Measurements from ENCODE around the gene WIZ. TPM values are rescaled to one million over a fixed set of nuclear protein-coding genes. Genes with fewer than 3 reads are reported as not detected.

Gene WIZ
- 10 to 100 TPM; 24.0 to 42.6 TPM for total RNA-seq
- 10 to 100 TPM; 14.5 to 22.7 TPM for polyA plus RNA-seq
- long read RNA-seq, donor 1, partial matches to known transcripts = 5 of 9 reads
- long read RNA-seq, donor 1, other reads (novel, unspliced or antisense) = 0 of 9 reads
- long read RNA-seq, donor 2, partial matches to known transcripts = 0 of 2 reads
- long read RNA-seq, donor 2, other reads (novel, unspliced or antisense) = 0 of 2 reads
- long read RNA-seq, donor 3, partial matches to known transcripts = 21 of 22 reads
- long read RNA-seq, donor 3, other reads (novel, unspliced or antisense) = 0 of 22 reads
- long read RNA-seq, donor 4, partial matches to known transcripts = 0 of 2 reads
- long read RNA-seq, donor 4, other reads (novel, unspliced or antisense) = 0 of 2 reads
- long read RNA-seq, donor 5, partial matches to known transcripts = 10 of 21 reads
- long read RNA-seq, donor 5, other reads (novel, unspliced or antisense) = 7 of 21 reads

- Histone ChIP-seq H3K27ac (ENCODE audit: low read depth in 1 of 2, low read length in 1 of 2) (peak within 1 kb of the TSS; percentile 72 to 76), H3K9ac (ENCODE audit: insufficient read depth in 1 of 2, low read length in 2 of 2) (no peak within 1 kb of the TSS)
Measured at GRCh38 chr19:15449620-15450527, at the start of gene WIZ. WIZ (minus strand) TSS chr19:15449956; CDS start chr19:15448307, 1,649 bp downstream.

GRCh38 chr19:15498910-15499309 is 49.2 kb upstream of the WIZ start:
- Histone ChIP-seq H3K36me3 (ENCODE audit: control insufficient read depth in 4 of 4, insufficient read depth in 4 of 4, low read length in 4 of 4) (no peaks in the 10 kb centered on the region), H3K27ac (ENCODE audit: low read depth in 1 of 2, low read length in 1 of 2) (no peak overlapping the region), H3K4me3 (no peak overlapping the region), H3K4me1 (ENCODE audit: control insufficient read depth in 5 of 5, insufficient read depth in 5 of 5, low read length in 5 of 5) (no peaks in the 10 kb centered on the region), H3K9me3 (ENCODE audit: control insufficient read depth in 4 of 4, insufficient read depth in 3 of 4, low read length in 3 of 4) (no peaks in the 10 kb centered on the region), H3K27me3 (ENCODE audit: control insufficient read depth in 3 of 3, insufficient read depth in 3 of 3, low read length in 2 of 3) (peaks cover 0 to 8% (median 0%) of the 10 kb centered on the region in 3 donors), H3K9ac (ENCODE audit: insufficient read depth in 1 of 2, low read length in 2 of 2) (no peak overlapping the region)
- 61 to 66% methylated on average over 6 of the region's 6 CpGs for WGBS, 2 donors
- no peak for DNase-seq
- no peak for ATAC-seq (ENCODE audit: insufficient read depth, low FRiP score)
- TF ChIP-seq CTCF (IDR thresholded peaks at IDR 0.05; ENCODE audit: control extremely low read depth, extremely low read depth) = no peak

More at GRCh38 chr19:15449620-15450527, at the start of gene WIZ:
- H3K36me3 ChIP-seq (ENCODE audit: control insufficient read depth in 4 of 4, insufficient read depth in 4 of 4, low read length in 4 of 4) = peaks cover 0 to 8% (median 1%) of the 10 kb centered on the region in 4 donors
- no peak for TF ChIP-seq CTCF (IDR thresholded peaks at IDR 0.05; ENCODE audit: control extremely low read depth, extremely low read depth)
- no peaks in the 10 kb centered on the region for H3K9me3 ChIP-seq (ENCODE audit: control insufficient read depth in 4 of 4, insufficient read depth in 3 of 4, low read length in 3 of 4)
- peak within 1 kb of the TSS; percentile 43 for H3K4me3 ChIP-seq
- peaks cover 0 to 19% (median 8%) of the 10 kb centered on the region in 3 donors for H3K27me3 ChIP-seq (ENCODE audit: control insufficient read depth in 3 of 3, insufficient read depth in 3 of 3, low read length in 2 of 3)
- peak; percentile 42 for ATAC-seq (ENCODE audit: insufficient read depth, low FRiP score)
- H3K4me1 ChIP-seq (ENCODE audit: control insufficient read depth in 5 of 5, insufficient read depth in 5 of 5, low read length in 5 of 5) = peaks cover 2 to 20% (median 6%) of the 10 kb centered on the region in 5 donors
- DNase-seq = peak; percentile 67 to 91 (median 79)
- WGBS, 2 donors = 3 to 6% methylated on average over 29 to 76 of the region's 77 CpGs

GRCh38 chr19:15498156-15498858 is 48.6 kb upstream of the WIZ start:
- DNase-seq (no peak), ATAC-seq (ENCODE audit: insufficient read depth, low FRiP score) (no peak)
- no peaks in the 10 kb centered on the region for H3K9me3 ChIP-seq (ENCODE audit: control insufficient read depth in 4 of 4, insufficient read depth in 3 of 4, low read length in 3 of 4)
- no peak overlapping the region for H3K4me3 ChIP-seq
- no peak for TF ChIP-seq CTCF (IDR thresholded peaks at IDR 0.05; ENCODE audit: control extremely low read depth, extremely low read depth)
- peaks cover 0 to 8% (median 0%) of the 10 kb centered on the region in 3 donors for H3K27me3 ChIP-seq (ENCODE audit: control insufficient read depth in 3 of 3, insufficient read depth in 3 of 3, low read length in 2 of 3)
- no peak overlapping the region for H3K27ac ChIP-seq (ENCODE audit: low read depth in 1 of 2, low read length in 1 of 2)
- no peaks in the 10 kb centered on the region for H3K36me3 ChIP-seq (ENCODE audit: control insufficient read depth in 4 of 4, insufficient read depth in 4 of 4, low read length in 4 of 4)
- H3K9ac ChIP-seq (ENCODE audit: insufficient read depth in 1 of 2, low read length in 2 of 2) = no peak overlapping the region
- WGBS, 2 donors = 63 to 67% methylated on average over 10 of the region's 10 CpGs
- no peaks in the 10 kb centered on the region for H3K4me1 ChIP-seq (ENCODE audit: control insufficient read depth in 5 of 5, insufficient read depth in 5 of 5, low read length in 5 of 5)
